HEK293T (cell line): ENCODE results near the gene TP63.
"Not testable (repeated sequence)": the region's sequence is repeated elsewhere in the genome, so short reads cannot be mapped to it uniquely, and the experiment has no call there.

Source experiments
- CTCF ChIA-PET: fragments of 350-600 bp; formaldehyde crosslinking; extraction: SDS; loops from one replicate; lab custom pipeline; 2021; ENCODE audit warnings: antibody characterized with exemption, inconsistent platforms; lab: Yijun Ruan, JAX
- POLR2A ChIA-PET: fragments of 350-600 bp; formaldehyde crosslinking; extraction: SDS; loops from one replicate; lab custom pipeline; 2020; ENCODE audit warnings: antibody characterized with exemption, inconsistent platforms; lab: Yijun Ruan, JAX
- DNase-seq: peaks from one replicate; pipeline ENCODE4 v3.0.0; 2012; ENCODE audit warnings: mixed read lengths; ENCODE audit errors: extremely low spot score
- ARNT ChIP-seq: fragments of 450-650 bp; IDR thresholded peaks from 2 replicates; pipeline ENCODE4 v1.6.1; 2017; ENCODE audit warnings: mild to moderate bottlenecking
- BHLHE40 ChIP-seq: fragments of 450-650 bp; IDR thresholded peaks from 2 replicates; pipeline ENCODE4 v1.6.1; 2016; ENCODE audit warnings: mild to moderate bottlenecking, moderate library complexity, borderline replicate concordance
- CTBP1 ChIP-seq: fragments of 450-650 bp; IDR thresholded peaks from 2 replicates; pipeline ENCODE4 v1.6.1; 2016; ENCODE audit warnings: borderline replicate concordance
- ELF4 ChIP-seq: fragments of 450-650 bp; IDR thresholded peaks from 2 replicates; pipeline ENCODE4 v1.6.1; 2017; ENCODE audit warnings: antibody characterized with exemption
- FOXA1 ChIP-seq: fragments of 450-650 bp; IDR thresholded peaks from 2 replicates; pipeline ENCODE4 v1.6.1; 2016; ENCODE audit warnings: mild to moderate bottlenecking
- FOXK2 ChIP-seq: fragments of 450-650 bp; IDR thresholded peaks from 2 replicates; pipeline ENCODE4 v1.6.1; 2016; ENCODE audit warnings: mild to moderate bottlenecking
- FOXM1 ChIP-seq: fragments of 450-650 bp; IDR thresholded peaks from 2 replicates; pipeline ENCODE4 v1.6.1; 2017; ENCODE audit warnings: mild to moderate bottlenecking, borderline replicate concordance
- HDGF ChIP-seq: fragments of 450-650 bp; IDR thresholded peaks from 2 replicates; pipeline ENCODE4 v1.6.1; 2017; ENCODE audit warnings: antibody characterized with exemption, borderline replicate concordance
- L3MBTL2 ChIP-seq: fragments of 450-650 bp; conservative IDR thresholded peaks from 2 replicates; pipeline ENCODE4 v1.6.1; 2016; ENCODE audit warnings: mild to moderate bottlenecking
- LEF1 ChIP-seq: fragments of 450-650 bp; IDR thresholded peaks from 2 replicates; pipeline ENCODE4 v1.6.1; 2017; ENCODE audit warnings: mild to moderate bottlenecking, borderline replicate concordance
- NFRKB ChIP-seq: fragments of 450-650 bp; IDR thresholded peaks from 2 replicates; pipeline ENCODE4 v1.6.1; 2016; ENCODE audit warnings: mild to moderate bottlenecking, moderate library complexity
- SP1 ChIP-seq: fragments of 450-650 bp; IDR thresholded peaks from 2 replicates; pipeline ENCODE4 v1.6.1; 2017
- SUZ12 ChIP-seq: fragments of 450-650 bp; IDR thresholded peaks from 2 replicates; pipeline ENCODE4 v1.6.1; 2016; ENCODE audit warnings: mild to moderate bottlenecking
- TARDBP ChIP-seq: fragments of 450-650 bp; IDR thresholded peaks from 2 replicates; pipeline ENCODE4 v1.6.1; 2016
- ZNF384 ChIP-seq: fragments of 450-650 bp; IDR thresholded peaks from 2 replicates; pipeline ENCODE4 v1.6.1; 2016
- TF ChIP-seq, protein P1 (sequence below): fragments of 450-650 bp; IDR thresholded peaks from 2 replicates; pipeline ENCODE4 v1.6.1; 2016

TP63 gene

DNA sequence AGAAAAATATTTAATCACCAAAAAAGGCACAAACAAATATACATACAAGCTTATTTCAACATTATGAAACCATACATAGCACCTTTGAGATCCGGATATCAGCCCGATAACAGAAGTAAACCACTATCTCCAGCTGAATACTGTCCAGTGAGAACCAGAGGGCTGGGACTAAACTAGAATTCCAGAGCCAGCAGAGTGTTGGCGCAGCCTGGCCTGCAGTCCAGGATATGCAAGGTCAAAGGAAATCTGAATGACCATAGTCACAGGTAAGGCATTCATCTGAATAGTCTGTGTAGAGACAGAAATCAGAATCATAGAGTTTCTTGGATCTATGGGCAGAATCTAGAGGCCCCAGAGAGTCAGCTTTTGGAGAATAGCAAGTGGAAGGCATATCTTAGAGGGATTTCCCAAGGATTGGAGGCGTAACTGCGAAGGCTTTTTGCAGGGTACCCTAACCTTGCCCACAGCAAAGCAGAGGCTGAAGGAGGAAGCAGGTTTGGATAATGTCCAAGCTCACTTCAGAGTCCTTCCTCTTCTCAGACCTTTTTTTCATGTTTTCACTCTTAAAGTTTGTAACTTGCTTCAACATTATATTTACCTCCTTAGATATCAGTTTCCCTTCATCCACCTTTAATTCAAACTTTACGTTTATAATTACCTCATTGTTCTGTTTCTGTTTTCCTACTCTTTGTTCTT lies 32.5 kb upstream of the TP63 start:
- CTCF ChIA-PET: no interaction called here

DNA sequence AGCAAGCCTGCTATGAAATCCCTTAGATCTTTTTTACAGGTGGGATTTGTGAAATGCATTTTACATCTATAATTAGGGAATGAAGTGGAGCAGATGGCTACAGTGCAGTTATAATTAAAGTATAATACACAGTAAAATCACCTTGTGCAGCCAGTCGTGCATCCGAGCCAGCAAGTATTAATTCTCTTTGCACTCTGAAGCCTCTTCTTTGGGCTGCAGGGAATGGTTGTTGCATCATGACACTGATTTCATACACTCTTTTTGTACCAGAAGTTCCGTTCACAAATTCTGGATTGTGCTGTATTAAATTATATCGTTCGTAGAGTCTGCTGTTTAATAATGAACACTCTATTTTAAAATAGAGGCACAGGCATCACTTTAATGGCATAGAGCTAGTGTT lies 28.7 kb upstream of the TP63 start:
- POLR2A ChIA-PET: no interaction called here
- CTCF ChIA-PET: no interaction called here
- DNase-seq: no peak
- TF ChIP-seq SUZ12: no peak
- TF ChIP-seq TARDBP: no peak
- TF ChIP-seq, protein P1, sequence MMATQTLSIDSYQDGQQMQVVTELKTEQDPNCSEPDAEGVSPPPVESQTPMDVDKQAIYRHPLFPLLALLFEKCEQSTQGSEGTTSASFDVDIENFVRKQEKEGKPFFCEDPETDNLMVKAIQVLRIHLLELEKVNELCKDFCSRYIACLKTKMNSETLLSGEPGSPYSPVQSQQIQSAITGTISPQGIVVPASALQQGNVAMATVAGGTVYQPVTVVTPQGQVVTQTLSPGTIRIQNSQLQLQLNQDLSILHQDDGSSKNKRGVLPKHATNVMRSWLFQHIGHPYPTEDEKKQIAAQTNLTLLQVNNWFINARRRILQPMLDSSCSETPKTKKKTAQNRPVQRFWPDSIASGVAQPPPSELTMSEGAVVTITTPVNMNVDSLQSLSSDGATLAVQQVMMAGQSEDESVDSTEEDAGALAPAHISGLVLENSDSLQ: no peak
- TF ChIP-seq FOXM1: no peak
- no peak for TF ChIP-seq ZNF384
- TF ChIP-seq FOXA1: no peak
- TF ChIP-seq BHLHE40: no peak
- TF ChIP-seq NFRKB: no peak
- no peak for TF ChIP-seq LEF1
- TF ChIP-seq FOXK2: no peak
- TF ChIP-seq ELF4: no peak
- TF ChIP-seq ARNT: no peak
- TF ChIP-seq HDGF: no peak

More for the DNA sequence above, 32.5 kb upstream of the TP63 start:
- DNase-seq: no peak
- TF ChIP-seq FOXM1 (no peak), ELF4 (no peak), FOXK2 (no peak), L3MBTL2 (no peak), TARDBP (no peak), LEF1 (no peak), BHLHE40 (no peak), SP1 (no peak), HDGF (no peak), FOXA1 (no peak), ZNF384 (no peak)
- TF ChIP-seq, protein P1: no peak
- POLR2A ChIA-PET: no interaction called here

DNA sequence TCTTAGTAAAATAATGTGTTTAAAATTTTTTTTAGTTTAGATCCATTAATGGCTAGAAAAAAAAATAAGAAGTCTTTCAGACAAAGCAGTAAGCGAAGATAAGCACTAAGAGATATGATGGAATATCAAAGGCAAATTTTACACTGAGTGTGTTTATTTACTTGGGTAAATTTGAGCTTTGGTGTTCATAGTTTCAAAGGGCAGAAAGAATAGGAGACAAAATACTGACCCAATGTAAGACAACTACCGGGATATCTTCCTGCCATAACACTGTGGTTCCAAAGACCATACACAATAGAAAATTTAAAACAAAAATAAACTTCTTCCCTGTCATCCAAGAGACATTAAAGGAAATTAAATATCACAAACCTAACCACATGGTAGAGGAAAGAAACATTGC lies 25.5 kb upstream of the TP63 start:
- ChIA-PET CTCF (interaction anchor here (0.5 to 0.6 kb wide), 2 partner anchors 17 to 27 kb away, joined by 3 read pairs; no protein-coding TSS in a partner anchor), POLR2A (no interaction called here)
- TF ChIP-seq FOXM1 (no peak), FOXK2 (no peak), FOXA1 (no peak), BHLHE40 (no peak), SUZ12 (no peak), SP1 (no peak), TARDBP (no peak), HDGF (no peak), L3MBTL2 (no peak), ZNF384 (no peak), ELF4 (no peak), ARNT (no peak), LEF1 (no peak), NFRKB (no peak)
- TF ChIP-seq, protein P1: no peak
- no peak for DNase-seq

DNA sequence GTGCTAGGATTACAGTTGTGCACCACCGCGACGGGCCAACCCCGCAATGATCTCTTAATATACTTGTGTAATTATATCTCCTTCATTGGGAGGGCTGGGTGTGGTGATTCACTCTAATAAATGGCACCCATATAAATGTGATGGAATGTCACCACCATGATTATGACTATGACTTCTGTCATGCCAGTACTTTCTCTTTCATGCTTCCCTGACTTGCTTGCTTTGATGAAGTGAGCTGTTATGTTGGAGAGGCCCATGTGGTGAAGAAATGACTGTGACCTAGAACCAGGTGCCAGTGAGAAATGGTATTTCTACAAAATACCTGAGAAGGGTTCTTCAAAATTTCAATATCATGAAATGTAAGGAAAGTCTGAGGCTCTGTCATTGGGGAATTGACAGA lies 24.4 kb upstream of the TP63 start:
- CTCF ChIA-PET: no interaction called here
- TF ChIP-seq SP1 (no peak), ELF4 (no peak), HDGF (no peak), ZNF384 (no peak), BHLHE40 (no peak), L3MBTL2 (no peak), TARDBP (no peak), FOXK2 (no peak), LEF1 (no peak), FOXA1 (no peak), CTBP1 (no peak), SUZ12 (no peak)
- TF ChIP-seq, protein P1: no peak
- DNase-seq: no peak
- POLR2A ChIA-PET: no interaction called here

DNA sequence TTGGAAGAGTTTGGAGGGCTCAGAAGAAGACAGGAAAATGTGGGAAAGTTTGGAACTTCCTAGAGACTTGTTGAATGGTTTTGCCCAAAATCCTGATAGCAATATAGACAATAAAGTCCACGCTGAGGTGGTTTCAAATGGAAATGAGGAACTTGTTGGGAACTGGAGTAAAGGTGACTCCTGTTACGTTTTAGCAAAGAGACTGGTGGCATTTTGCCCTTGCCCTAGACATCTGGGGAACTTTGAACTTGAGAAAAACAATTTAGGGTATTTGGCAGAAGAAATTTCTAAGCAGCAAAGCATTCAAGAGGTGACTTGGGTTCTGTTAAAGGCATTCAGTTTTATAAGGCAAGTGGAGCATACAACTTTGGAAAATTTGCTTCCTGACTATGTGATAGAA lies 18.5 kb upstream of the TP63 start:
- CTCF ChIA-PET, POLR2A ChIA-PET, DNase-seq: not testable (repeated sequence)

DNA sequence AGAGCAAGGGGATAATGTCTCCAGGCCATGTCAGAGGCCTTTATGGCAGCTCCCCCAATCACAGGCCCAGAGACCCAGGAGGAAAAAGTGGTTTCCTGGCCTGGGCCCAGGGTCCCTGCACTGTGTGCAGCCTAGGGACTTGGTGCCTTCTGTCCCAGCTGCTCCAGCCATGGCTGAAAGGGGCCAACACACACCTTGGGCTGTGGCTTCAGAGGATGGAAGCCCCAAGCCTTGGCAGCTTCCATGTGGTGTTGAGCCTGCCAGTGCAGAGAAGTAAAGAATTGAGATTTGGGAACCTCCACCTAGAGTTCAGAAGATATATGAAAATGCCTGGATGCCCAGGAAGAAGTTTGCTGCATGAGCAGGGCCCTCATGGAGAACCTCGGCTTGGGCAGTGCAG lies 18.1 kb upstream of the TP63 start:
- TF ChIP-seq SUZ12 (no peak), L3MBTL2 (no peak), SP1 (no peak), ELF4 (no peak), HDGF (no peak), FOXK2 (no peak), ZNF384 (no peak), TARDBP (no peak), FOXA1 (no peak), LEF1 (no peak), ARNT (no peak), NFRKB (no peak), CTBP1 (no peak), BHLHE40 (no peak), FOXM1 (no peak)
- TF ChIP-seq, protein P1: no peak
- CTCF ChIA-PET: no interaction called here
- no peak for DNase-seq
- POLR2A ChIA-PET: no interaction called here
